K562 (cell line): Measurements from ENCODE around the gene TMEM260. TPM values are rescaled to one million over a fixed set of nuclear protein-coding genes. Genes with fewer than 3 reads are reported as not detected.
A peak's percentile ranks its signal among the peaks of the same experiment; 100 is the strongest.

Experiments used
- ATAC-seq: fragments of 200-7000 bp; cut with Tn5 transposase; 3 replicates; pipeline ENCODE4 v1.9.1; 2020; ENCODE audit warnings: moderate library complexity
- BruUV-seq: library from RNA; stranded (reverse); fragments of 400-500 nt; replicated peaks from 2 replicates; lab custom pipeline; 2021; lab: Mats Ljungman, UMichigan
- CTCF ChIA-PET: fragments of 300-600 bp; formaldehyde crosslinking; extraction: SDS; loops from one replicate; lab custom pipeline; 2021; ENCODE audit warnings: low intra/inter-chr PET ratio; lab: Yijun Ruan, JAX
- POLR2A ChIA-PET: fragments of 300-600, 350-650 bp; sonication (Branson Sonifier 250); formaldehyde crosslinking; extraction: SDS; loops from one replicate; lab custom pipeline; 2021; ENCODE audit warnings: antibody characterized with exemption, inconsistent platforms; lab: Yijun Ruan, JAX
- DNase-seq, 4 experiments: peaks; one replicate each; pipeline versions ENCODE4 v3.0.0 to v3.0.0-alpha.2; 2011 to 2018; ENCODE audit warnings: low spot score in 3 of 4, mixed read lengths in 3 of 4; ENCODE audit errors: extremely low read depth in 1 of 4
- FAIRE-seq: peaks from 2 replicates; lab custom pipeline; 2011; peaks lifted over from hg19 to GRCh38; lab: Jason Lieb, UNC
- H2AFZ ChIP-seq: 2 replicates; pipeline ENCODE4 v1.6.0; 2011; ENCODE audit warnings: low read depth, low read length, control low read depth, inconsistent platforms
- H3K27ac ChIP-seq: fragments of 200-600 bp; 3 replicates; pipeline ENCODE4 v1.8.0; 2011; ENCODE audit warnings: low read depth, mild to moderate bottlenecking, control low read depth, inconsistent platforms, low read length, moderate library complexity, mixed read lengths; ENCODE audit errors: extremely low read depth
- H3K27me3 ChIP-seq, 2 experiments: fragments of 300-600 bp in 1 of 2; 2 replicates in 1 of 2; 3 replicates in 1 of 2; pipeline versions ENCODE4 v1.6.0 to v1.8.0; 2011; ENCODE audit warnings: inconsistent platforms in 2 of 2, low read length in 2 of 2, mild to moderate bottlenecking in 1 of 2, mixed read lengths in 1 of 2, moderate library complexity in 1 of 2; ENCODE audit not compliant: control insufficient read depth in 2 of 2, insufficient read depth in 2 of 2
- H3K36me3 ChIP-seq: fragments of 300-600 bp; 3 replicates; pipeline ENCODE4 v1.8.0; 2011; ENCODE audit warnings: mild to moderate bottlenecking, low read length, inconsistent platforms; ENCODE audit not compliant: control insufficient read depth, insufficient read depth
- H3K4me1 ChIP-seq, 2 experiments: fragments of 200-600 bp in 1 of 2; replicated peaks in 1 of 2; 2 replicates in 1 of 2; 3 replicates in 1 of 2; pipeline versions ENCODE4 v1.5.1 to v1.8.0; 2011; ENCODE audit warnings: inconsistent platforms in 2 of 2, low read length in 2 of 2, mild to moderate bottlenecking in 1 of 2, mixed read lengths in 1 of 2, moderate library complexity in 1 of 2; ENCODE audit not compliant: control insufficient read depth in 2 of 2, insufficient read depth in 2 of 2
- H3K4me2 ChIP-seq: 2 replicates; pipeline ENCODE4 v1.6.1; 2011; ENCODE audit warnings: low read length, control low read depth, inconsistent platforms, mixed read lengths; ENCODE audit not compliant: insufficient read depth
- H3K4me3 ChIP-seq: fragments of 200-600 bp; sonication (generic), shearing (Covaris generic); 2 replicates; pipeline ENCODE4 v1.5.1; 2016; ENCODE audit warnings: control low read depth, inconsistent platforms
- H3K79me2 ChIP-seq: fragments of 200-600 bp; 3 replicates; pipeline ENCODE4 v1.8.0; 2011; ENCODE audit warnings: low read length, inconsistent platforms; ENCODE audit not compliant: control insufficient read depth, insufficient read depth
- H3K9ac ChIP-seq, 2 experiments: 2 replicates each; pipeline versions ENCODE4 v1.6.0 to v1.6.1; 2011; ENCODE audit warnings: low read depth in 2 of 2, low read length in 2 of 2, control low read depth in 1 of 2, inconsistent platforms in 1 of 2, mild to moderate bottlenecking in 1 of 2, mixed read lengths in 1 of 2; ENCODE audit not compliant: insufficient read depth in 1 of 2
- H3K9me1 ChIP-seq: one replicate; pipeline ENCODE4 v1.6.0; 2011; ENCODE audit warnings: inconsistent platforms, mild to moderate bottlenecking, low read length, moderate library complexity; ENCODE audit not compliant: control insufficient read depth, insufficient read depth
- H3K9me3 ChIP-seq: replicated peaks from 2 replicates; pipeline ENCODE4 v1.5.1; 2011; ENCODE audit warnings: low read depth, low read length, inconsistent platforms; ENCODE audit not compliant: control insufficient read depth, insufficient read depth
- H4K20me1 ChIP-seq: replicated peaks from 2 replicates; pipeline ENCODE4 v1.6.1; 2011; ENCODE audit warnings: low read length, inconsistent platforms, mixed read lengths; ENCODE audit not compliant: control insufficient read depth, insufficient read depth
- CEBPB ChIP-seq: fragments of 450-650 bp; IDR thresholded peaks from 2 replicates; pipeline ENCODE4 v1.6.1; 2016; ENCODE audit warnings: missing genetic modification characterization, missing compliant biosample characterization
- CSDE1 ChIP-seq, 2 experiments: fragments of 450-650 bp; IDR thresholded peaks; 2 replicates each; pipeline ENCODE4 v1.6.1; 2016; ENCODE audit warnings: mild to moderate bottlenecking in 1 of 2
- DACH1 ChIP-seq: fragments of 450-650 bp; IDR thresholded peaks from 2 replicates; pipeline ENCODE4 v1.6.1; 2018; ENCODE audit not compliant: partially characterized antibody
- DDX20 ChIP-seq: fragments of 450-650 bp; IDR thresholded peaks from 2 replicates; pipeline ENCODE4 v1.6.1; 2016; ENCODE audit warnings: missing genetic modification characterization, low read depth, mild to moderate bottlenecking, missing compliant biosample characterization, moderate library complexity
- GABPB1 ChIP-seq: sonication (generic); formaldehyde crosslinking; IDR thresholded peaks from 2 replicates; pipeline ENCODE4 v1.8.0; 2022; ENCODE audit warnings: mild to moderate bottlenecking, missing genetic modification reagents
- KAT8 ChIP-seq: fragments of 450-650 bp; IDR thresholded peaks from 2 replicates; pipeline ENCODE4 v1.6.1; 2016; ENCODE audit warnings: low read depth, mild to moderate bottlenecking
- LARP7 ChIP-seq: fragments of 450-650 bp; IDR thresholded peaks from 2 replicates; pipeline ENCODE4 v1.6.1; 2016
- PHF20 ChIP-seq: fragments of 450-650 bp; IDR thresholded peaks from 2 replicates; pipeline ENCODE4 v1.6.1; 2018; ENCODE audit not compliant: partially characterized antibody
- SIN3A ChIP-seq, 2 experiments: fragments of 150-350 bp in 1 of 2; IDR thresholded peaks; 2 replicates each; pipeline ENCODE4 v1.6.1; 2011 to 2016; ENCODE audit warnings: borderline replicate concordance in 2 of 2, low read depth in 2 of 2, low read length in 2 of 2, mild to moderate bottlenecking in 2 of 2, moderate library complexity in 2 of 2; ENCODE audit not compliant: control insufficient read depth in 1 of 2
- SMARCA4 ChIP-seq: fragments of 450-650 bp; IDR thresholded peaks from 2 replicates; pipeline ENCODE4 v1.6.1; 2016
- WGBS: fragments of 100-300 bp; shearing (Covaris generic); methylation state at CpG from one replicate; pipeline ENCODE4 v1.1.6; 2016; ENCODE audit warnings: low coverage, mixed read lengths; ENCODE audit not compliant: insufficient coverage; ENCODE audit errors: missing lambda C conversion rate; 5-methylcytosine and 5-hydroxymethylcytosine counted together
- in situ Hi-C: fragments of 300-500 bp; cut with MboI; formaldehyde crosslinking; loops from 4 replicates; pipeline ENCODE4 v1.15.0; 2018; ENCODE audit warnings: inconsistent platforms, mixed read lengths
- intact Hi-C: fragments of 100-400 bp; cut with micrococcal nuclease; formaldehyde crosslinking; loops from 2 replicates; pipeline ENCODE4 v1.14.2; 2022
- polyA plus RNA-seq, 8 experiments: library from polyadenylated mRNA; depleted of rRNA in 4 of 8; stranded (reverse) in 5 of 8; unstranded in 3 of 8; fragments of >200 nt; fragmentation: Nextera tagmentation in 2 of 8; fragmentation: Illumina TruSeq in 1 of 8; extraction: Ambion mirVana in 2 of 8; extraction: Trizol in 1 of 8; gene quantifications; 2 replicates each; pipeline versions ENCODE4 v1.2.1 to v1.2.3, GENCODE V29; 2011 to 2014; ENCODE audit warnings: inconsistent platforms in 1 of 8, missing spikeins in 1 of 8
- total RNA-seq, 7 experiments: library from RNA; depleted of rRNA in 6 of 7; stranded (reverse); fragments of >200 nt in 6 of 7; fragmentation: Illumina TruSeq in 2 of 7; extraction: Trizol in 2 of 7; gene quantifications; 2 replicates each; pipeline versions ENCODE4 v1.2.1 to v1.2.3, GENCODE V29; 2011 to 2021; ENCODE audit warnings: low replicate concordance in 1 of 7
- TF ChIP-seq, protein P1 (sequence below): sonication (generic); formaldehyde crosslinking; IDR thresholded peaks from 2 replicates; pipeline ENCODE4 v1.8.0; 2023; ENCODE audit warnings: missing genetic modification reagents, mild to moderate bottlenecking, borderline replicate concordance
- TF ChIP-seq, protein P2 (sequence below): sonication (generic); formaldehyde crosslinking; IDR thresholded peaks from 2 replicates; pipeline ENCODE4 v1.8.0; 2022; ENCODE audit warnings: mild to moderate bottlenecking, missing genetic modification reagents
- TF ChIP-seq, protein P3 (sequence below): fragments of 450-650 bp; formaldehyde crosslinking; IDR thresholded peaks from 2 replicates; pipeline ENCODE4 v1.4.0; 2020; ENCODE audit warnings: mild to moderate bottlenecking

TMEM260 gene
- total and polyA plus RNA-seq, 9 of the 15 experiments (the other 6 are each of a cell fraction or from before 2014, with no cell fraction given), result 2.2 to 9.4 (median 6.0) TPM

GRCh38 chr14:56608689-56609088 lies 29.1 kb downstream of the TMEM260 start:
- no TSS peak for BruUV-seq
- no peaks in the 10 kb centered on the region for H3K9me3 ChIP-seq
- no peak for DNase-seq
- no peak for TF ChIP-seq KAT8
- no peak for TF ChIP-seq CSDE1 (IDR thresholded peaks at IDR 0.05)
- TF ChIP-seq DACH1, result no peak
- TF ChIP-seq, protein P1, sequence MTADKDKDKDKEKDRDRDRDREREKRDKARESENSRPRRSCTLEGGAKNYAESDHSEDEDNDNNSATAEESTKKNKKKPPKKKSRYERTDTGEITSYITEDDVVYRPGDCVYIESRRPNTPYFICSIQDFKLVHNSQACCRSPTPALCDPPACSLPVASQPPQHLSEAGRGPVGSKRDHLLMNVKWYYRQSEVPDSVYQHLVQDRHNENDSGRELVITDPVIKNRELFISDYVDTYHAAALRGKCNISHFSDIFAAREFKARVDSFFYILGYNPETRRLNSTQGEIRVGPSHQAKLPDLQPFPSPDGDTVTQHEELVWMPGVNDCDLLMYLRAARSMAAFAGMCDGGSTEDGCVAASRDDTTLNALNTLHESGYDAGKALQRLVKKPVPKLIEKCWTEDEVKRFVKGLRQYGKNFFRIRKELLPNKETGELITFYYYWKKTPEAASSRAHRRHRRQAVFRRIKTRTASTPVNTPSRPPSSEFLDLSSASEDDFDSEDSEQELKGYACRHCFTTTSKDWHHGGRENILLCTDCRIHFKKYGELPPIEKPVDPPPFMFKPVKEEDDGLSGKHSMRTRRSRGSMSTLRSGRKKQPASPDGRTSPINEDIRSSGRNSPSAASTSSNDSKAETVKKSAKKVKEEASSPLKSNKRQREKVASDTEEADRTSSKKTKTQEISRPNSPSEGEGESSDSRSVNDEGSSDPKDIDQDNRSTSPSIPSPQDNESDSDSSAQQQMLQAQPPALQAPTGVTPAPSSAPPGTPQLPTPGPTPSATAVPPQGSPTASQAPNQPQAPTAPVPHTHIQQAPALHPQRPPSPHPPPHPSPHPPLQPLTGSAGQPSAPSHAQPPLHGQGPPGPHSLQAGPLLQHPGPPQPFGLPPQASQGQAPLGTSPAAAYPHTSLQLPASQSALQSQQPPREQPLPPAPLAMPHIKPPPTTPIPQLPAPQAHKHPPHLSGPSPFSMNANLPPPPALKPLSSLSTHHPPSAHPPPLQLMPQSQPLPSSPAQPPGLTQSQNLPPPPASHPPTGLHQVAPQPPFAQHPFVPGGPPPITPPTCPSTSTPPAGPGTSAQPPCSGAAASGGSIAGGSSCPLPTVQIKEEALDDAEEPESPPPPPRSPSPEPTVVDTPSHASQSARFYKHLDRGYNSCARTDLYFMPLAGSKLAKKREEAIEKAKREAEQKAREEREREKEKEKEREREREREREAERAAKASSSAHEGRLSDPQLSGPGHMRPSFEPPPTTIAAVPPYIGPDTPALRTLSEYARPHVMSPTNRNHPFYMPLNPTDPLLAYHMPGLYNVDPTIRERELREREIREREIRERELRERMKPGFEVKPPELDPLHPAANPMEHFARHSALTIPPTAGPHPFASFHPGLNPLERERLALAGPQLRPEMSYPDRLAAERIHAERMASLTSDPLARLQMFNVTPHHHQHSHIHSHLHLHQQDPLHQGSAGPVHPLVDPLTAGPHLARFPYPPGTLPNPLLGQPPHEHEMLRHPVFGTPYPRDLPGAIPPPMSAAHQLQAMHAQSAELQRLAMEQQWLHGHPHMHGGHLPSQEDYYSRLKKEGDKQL (CRISPR knock-in tag), result no peak
- TF ChIP-seq PHF20, result no peak
- TF ChIP-seq, protein P2, sequence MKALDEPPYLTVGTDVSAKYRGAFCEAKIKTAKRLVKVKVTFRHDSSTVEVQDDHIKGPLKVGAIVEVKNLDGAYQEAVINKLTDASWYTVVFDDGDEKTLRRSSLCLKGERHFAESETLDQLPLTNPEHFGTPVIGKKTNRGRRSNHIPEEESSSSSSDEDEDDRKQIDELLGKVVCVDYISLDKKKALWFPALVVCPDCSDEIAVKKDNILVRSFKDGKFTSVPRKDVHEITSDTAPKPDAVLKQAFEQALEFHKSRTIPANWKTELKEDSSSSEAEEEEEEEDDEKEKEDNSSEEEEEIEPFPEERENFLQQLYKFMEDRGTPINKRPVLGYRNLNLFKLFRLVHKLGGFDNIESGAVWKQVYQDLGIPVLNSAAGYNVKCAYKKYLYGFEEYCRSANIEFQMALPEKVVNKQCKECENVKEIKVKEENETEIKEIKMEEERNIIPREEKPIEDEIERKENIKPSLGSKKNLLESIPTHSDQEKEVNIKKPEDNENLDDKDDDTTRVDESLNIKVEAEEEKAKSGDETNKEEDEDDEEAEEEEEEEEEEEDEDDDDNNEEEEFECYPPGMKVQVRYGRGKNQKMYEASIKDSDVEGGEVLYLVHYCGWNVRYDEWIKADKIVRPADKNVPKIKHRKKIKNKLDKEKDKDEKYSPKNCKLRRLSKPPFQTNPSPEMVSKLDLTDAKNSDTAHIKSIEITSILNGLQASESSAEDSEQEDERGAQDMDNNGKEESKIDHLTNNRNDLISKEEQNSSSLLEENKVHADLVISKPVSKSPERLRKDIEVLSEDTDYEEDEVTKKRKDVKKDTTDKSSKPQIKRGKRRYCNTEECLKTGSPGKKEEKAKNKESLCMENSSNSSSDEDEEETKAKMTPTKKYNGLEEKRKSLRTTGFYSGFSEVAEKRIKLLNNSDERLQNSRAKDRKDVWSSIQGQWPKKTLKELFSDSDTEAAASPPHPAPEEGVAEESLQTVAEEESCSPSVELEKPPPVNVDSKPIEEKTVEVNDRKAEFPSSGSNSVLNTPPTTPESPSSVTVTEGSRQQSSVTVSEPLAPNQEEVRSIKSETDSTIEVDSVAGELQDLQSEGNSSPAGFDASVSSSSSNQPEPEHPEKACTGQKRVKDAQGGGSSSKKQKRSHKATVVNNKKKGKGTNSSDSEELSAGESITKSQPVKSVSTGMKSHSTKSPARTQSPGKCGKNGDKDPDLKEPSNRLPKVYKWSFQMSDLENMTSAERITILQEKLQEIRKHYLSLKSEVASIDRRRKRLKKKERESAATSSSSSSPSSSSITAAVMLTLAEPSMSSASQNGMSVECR (CRISPR knock-in tag), result no peak
- no peak for TF ChIP-seq GABPB1 (CRISPR knock-in tag)
- TF ChIP-seq SIN3A (IDR thresholded peaks at IDR 0.05; ENCODE audit: borderline replicate concordance in 2 of 2, control insufficient read depth in 1 of 2, low read depth in 2 of 2, low read length in 2 of 2), result no peak
- peak; percentile 73 for TF ChIP-seq CEBPB (tag)
- TF ChIP-seq SMARCA4, result peak; percentile 36; the same call in 1 of the 2 replicates
- TF ChIP-seq DDX20, result no peak
- TF ChIP-seq LARP7, result no peak
- TF ChIP-seq, protein P3, sequence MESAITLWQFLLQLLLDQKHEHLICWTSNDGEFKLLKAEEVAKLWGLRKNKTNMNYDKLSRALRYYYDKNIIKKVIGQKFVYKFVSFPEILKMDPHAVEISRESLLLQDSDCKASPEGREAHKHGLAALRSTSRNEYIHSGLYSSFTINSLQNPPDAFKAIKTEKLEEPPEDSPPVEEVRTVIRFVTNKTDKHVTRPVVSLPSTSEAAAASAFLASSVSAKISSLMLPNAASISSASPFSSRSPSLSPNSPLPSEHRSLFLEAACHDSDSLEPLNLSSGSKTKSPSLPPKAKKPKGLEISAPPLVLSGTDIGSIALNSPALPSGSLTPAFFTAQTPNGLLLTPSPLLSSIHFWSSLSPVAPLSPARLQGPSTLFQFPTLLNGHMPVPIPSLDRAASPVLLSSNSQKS (CRISPR knock-in tag), result no peak

More at GRCh38 chr14:56608689-56609088, 29.1 kb downstream of the TMEM260 start:
- ChIA-PET POLR2A (interaction anchor here (1.3 to 1.6 kb wide), 2 partner anchors 10 to 19 kb away, joined by 4 read pairs; no protein-coding TSS in a partner anchor), CTCF (no interaction called here)
- H3K4me1 ChIP-seq, result peaks cover 0 to 2% of the 10 kb centered on the region in 2 experiments; a peak in 1 of 5 replicates
- no peak overlapping the region for H3K4me2 ChIP-seq
- no peak overlapping the region for H3K4me3 ChIP-seq
- H4K20me1 ChIP-seq, result no peaks in the 10 kb centered on the region
- in situ Hi-C loops (no loop called here), intact Hi-C loops (no loop called here)
- H3K36me3 ChIP-seq, result peaks cover 13% of the 10 kb centered on the region; the same call in 1 of the 3 replicates
- 65% methylated on average over 2 of the region's 2 CpGs for WGBS
- no peak overlapping the region for H3K9ac ChIP-seq
- no peak overlapping the region; the same call in 2 of the 3 replicates for H3K27ac ChIP-seq
- no peaks in the 10 kb centered on the region for H3K79me2 ChIP-seq
- no peaks in the 10 kb centered on the region for H3K27me3 ChIP-seq
- ATAC-seq (peak; percentile 81), FAIRE-seq (no peak)
- no peaks in the 10 kb centered on the region for H3K9me1 ChIP-seq
- no peak overlapping the region for H2AFZ ChIP-seq
